CD4-positive, alpha-beta T cell treated with Interleukin-2 at 100 ng/mL for 4 hours (primary cell): ENCODE results near the gene PZP.
"Not testable (repeated sequence)": the region's sequence is repeated elsewhere in the genome, so short reads cannot be mapped to it uniquely, and the experiment has no call there.

Source experiments
- DNase-seq: peaks from one replicate; pipeline ENCODE4 v3.0.0-alpha.2; 2020; ENCODE audit warnings: low spot score

PZP gene

DNA sequence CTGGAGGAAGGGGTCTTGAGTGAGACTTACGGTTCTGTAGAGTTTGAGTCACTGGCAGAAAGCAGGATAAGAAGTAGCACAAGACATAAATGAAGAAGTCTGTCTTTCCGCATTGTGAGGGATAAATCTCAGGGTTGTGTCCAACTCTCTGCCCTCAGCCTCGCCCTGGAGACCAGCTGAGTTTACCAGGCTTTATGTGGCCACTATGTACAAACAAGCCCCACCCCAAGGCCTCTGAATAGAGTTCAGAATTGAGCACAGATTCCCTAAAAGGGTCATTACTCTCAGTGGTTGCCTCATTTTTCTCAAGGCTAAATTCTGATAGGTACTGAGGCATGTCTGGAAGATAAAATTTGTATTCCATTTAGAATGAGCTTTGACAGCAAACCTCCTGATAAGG lies at the start of gene PZP:
Gene PZP, minus strand, starts transcription at position 167 of the 400 bp plus-strand sequence. Its CDS starts 54 bp downstream, at position 113.
- no peak for DNase-seq

DNA sequence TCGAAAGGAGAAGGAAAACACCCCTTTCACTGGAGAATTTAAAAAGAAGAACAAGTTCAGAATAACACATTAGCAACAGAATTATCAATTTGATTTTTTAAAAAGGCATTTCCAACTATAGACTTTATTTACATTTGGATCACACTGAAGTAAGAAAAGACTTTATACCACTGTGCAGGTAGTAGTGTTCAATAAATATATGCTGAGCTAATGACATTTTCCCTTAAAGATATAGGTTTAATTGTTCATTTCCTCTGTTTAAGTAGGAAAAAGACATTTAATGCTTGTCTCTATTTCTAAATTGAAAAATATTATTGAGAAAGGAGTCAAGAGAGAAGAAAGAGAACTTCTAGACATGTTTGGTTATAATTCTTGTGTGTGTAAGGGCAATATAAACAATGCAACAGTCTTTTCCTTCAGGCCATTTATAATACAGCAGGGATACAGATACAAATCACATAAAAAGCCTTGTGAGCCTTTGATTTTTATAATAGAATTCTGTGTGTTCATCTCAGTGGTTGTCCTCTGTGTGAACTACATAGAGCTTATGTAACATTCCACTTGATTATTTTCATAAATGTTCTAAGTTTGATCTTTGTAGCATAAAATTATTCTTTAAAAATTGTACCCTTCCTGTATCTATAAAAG lies 48.7 kb upstream of the PZP start:
- no peak for DNase-seq

DNA sequence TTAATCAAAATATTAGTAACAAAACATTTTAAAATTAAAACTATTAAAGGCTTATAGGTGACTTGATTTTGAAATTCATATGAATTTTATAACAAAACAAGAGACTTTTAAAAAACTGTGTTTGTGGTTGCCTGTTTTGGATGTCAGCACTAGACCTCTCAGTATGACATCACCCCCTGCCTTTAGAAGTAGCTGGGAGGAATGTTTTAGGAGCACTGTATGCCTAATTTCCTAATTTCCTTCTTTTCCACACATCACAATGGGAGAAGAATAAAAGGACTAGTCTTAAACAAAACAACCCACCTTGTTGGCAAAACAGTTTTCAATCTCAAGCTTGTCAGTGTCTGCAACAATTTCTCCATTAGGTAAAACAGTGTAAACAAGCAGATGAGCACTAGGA lies 48.1 kb upstream of the PZP start:
- no peak for DNase-seq

DNA sequence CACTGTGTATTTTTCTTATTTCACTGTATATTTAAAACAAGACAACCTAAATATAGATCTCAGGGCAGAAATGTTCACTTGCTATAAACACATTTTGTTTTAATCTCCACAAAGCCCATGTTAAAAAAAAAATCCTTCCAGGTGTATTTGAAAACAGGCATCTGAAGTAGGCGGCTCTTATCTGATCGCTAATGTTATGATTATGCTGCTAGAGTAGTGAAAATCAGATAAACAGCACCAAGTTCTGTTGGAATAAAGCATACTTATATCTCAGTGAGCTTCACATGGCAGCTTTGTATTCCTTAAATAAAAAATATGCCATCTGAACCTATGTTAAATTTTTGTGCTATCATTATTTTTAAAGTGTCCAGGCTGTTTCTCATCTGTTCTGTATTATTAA lies 47.6 kb upstream of the PZP start:
- DNase-seq: no peak

DNA sequence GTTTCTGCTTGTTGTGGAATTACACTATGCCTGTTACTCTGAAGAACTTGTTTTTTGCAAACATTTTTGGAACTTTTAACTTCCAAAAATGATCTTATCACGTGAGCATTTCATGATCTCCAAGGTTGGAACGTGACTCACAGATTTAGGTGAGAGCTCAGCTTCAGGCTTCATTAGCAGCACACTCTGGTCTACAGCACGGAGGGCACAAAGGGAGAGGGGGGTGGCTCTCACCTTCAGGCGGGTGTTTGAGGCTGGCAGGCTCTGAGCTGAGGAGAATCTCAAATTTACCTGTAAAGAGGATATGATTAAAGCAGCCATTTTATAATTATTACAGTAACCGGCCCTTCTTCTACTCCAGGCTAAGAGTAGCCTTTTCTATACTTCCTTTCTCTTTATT lies 45.3 kb upstream of the PZP start:
- DNase-seq: no peak

DNA sequence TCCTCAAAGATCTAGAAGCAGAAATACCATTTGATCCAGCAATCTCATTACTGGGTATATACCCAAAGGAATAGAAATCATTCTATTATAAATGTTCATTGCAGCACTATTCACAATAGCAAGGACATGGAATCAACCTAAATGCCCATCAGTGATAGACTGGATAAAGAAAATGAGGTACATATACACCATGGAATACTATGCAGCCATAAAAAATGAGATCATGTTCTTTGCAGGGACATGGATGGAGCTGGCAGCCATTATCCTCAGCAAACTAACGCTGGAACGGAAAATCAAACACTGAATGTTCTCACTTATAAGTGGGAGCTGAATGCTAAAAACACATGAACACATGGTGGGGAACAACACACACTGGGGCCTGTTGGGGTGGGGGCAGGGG lies 44.6 kb upstream of the PZP start:
- DNase-seq: not testable (repeated sequence)

DNA sequence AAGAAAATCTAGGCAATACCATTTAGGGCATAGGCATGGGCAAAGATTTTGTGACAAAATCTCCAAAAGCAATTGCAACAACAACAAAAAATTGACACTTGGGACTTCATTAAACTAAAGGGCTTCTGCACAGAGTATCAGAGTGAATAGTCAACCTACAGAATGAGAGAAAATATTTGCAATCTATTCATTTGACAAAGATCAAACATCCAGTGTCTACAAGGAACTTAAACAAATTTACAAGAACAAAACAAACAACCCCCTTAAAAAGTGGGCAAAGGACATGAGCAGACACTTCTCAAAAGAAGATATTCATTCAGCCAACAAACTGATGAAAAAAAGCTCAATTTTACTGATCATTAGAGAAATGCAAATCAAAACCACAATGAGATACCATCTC lies 44.1 kb upstream of the PZP start:
- no peak for DNase-seq

DNA sequence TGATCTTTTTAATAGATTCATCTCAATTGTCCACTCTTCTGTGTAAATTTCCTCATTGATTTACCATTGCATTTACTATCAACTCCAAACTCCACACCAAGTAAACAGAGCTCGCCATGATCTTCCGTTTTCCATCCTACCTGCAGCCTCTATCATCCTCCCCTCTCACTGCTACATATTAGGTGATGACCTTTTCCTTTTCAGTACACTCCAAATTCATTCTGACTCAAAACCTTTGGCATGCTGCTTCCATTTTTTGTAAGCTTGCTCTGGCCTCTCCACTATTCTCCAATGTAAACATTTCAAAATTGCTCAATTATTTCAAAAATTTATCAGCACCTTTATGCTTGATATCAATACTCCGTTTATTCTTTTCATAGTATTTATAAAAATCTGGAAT lies 40.2 kb upstream of the PZP start:
- no peak for DNase-seq

- DNase-seq: peak; percentile 6
These were observed 36.7 kb upstream of the PZP start for GRCh38 chr12:9244894-9245293.

DNA sequence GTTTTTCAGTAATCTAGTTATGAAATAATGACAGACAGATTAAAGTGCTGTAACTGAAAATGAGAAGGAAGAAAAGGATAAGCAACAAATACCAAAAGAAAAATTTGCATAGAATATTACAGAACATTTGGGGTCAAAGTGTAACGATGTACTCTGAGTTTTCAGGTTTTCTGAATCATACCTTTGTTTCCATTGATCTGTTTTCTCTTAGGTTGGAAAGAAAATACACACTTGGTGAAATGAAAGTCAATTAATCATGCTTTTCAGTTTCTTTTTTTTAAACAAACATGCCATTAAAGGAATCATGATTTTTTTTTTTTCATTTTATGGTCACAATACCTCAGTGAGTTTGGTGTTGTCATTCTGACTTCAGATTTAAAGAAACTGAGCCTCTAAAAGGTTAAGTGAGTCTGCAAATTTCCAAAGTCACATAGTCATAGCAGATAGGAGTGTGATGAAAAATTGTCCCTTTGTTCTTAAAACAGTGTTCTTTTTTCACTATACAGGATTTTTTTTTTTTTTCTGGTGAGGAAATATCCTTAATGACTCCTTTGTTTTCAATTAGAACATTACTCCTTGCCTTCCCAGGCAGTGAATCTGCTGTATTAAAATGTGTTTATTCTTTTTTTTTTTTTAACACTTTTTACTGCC lies 35.9 kb upstream of the PZP start:
- no peak for DNase-seq

DNA sequence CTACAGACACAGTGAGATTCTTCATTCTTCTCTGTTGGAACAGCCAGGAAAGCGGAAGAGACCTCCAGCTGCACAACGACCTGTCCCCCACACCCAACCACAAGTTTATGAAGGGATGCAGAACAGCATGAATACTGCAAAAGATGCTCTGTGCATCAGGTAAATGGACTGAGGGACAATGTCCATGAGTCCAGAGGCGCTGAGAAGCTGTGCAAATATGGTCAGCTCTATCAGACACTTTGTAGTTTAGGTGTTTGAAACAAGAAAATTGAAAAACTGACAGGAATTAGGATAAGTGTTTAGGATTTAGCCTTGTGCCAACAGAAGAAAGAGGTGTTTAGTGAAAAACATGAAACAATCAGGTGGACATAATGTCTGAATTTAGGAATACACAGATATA lies 33.1 kb upstream of the PZP start:
- DNase-seq: no peak

DNA sequence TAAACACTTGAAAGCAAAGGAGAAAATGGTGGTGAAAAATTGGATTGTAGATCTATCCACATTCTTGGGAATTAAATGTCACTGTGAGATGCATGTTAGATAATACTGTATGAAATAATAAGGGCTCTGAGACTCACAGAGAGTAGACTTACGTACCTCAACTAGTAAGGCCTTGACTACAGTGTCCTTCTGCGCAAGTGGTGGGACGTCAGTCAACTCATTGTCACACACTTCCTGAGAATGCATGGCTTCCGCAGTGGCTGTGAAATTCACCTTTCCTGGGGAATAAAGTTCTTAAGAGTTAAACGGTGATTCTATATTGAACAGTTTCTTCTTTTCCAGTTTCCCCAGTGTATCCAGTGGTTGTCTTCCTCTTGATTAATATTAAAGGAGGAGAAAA lies 32.6 kb upstream of the PZP start:
- DNase-seq: no peak

GRCh38 chr12:9240004-9240635 lies 31.9 kb upstream of the PZP start:
- peak; percentile 37 for DNase-seq

DNA sequence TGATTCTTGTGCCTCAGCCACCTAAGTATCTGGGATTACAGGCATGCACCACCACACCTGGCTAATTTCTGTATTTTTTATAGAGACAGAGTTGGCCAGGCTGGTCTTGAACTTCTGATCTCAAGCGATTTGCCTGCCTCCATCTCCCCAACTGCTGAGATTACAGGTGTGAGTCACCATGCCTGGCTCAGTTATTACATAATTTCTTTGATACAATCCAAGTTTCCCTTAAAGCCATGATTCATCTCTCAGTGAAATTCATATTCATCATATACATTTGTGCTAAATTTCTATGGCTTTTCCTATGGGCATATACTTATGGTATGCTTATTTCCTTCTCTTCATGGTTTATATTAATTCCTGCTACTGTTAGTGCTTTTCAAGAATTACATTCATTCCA lies 29.1 kb upstream of the PZP start:
- no peak for DNase-seq

GRCh38 chr12:9235519-9235918 lies 27.3 kb upstream of the PZP start:
- no peak for DNase-seq

- DNase-seq: no peak
These were observed 19.8 kb upstream of the PZP start for GRCh38 chr12:9227950-9228349.

- no peak for DNase-seq
These were observed 15.6 kb upstream of the PZP start for GRCh38 chr12:9223830-9224229.

DNA sequence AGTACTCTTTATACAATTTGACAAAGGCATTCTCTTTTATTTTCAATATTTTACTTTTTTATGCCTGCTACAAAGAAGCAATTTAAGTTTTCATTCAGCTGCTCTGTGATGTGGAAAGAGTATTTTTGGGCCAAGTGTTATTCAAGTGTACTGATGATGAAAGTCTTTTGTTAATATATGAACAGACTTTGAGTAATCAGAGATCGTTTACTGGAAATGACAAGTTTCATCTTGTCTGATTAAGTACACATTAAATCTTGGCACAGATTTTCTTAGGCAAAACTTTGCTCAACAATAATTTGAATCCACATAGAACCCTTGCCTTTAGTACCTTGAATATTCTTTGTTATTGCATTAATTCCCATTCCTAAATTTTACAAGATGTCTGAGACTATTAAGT lies 13.3 kb upstream of the PZP start:
- no peak for DNase-seq

GRCh38 chr12:9221011-9221410 lies 12.8 kb upstream of the PZP start:
- not testable (repeated sequence) for DNase-seq

DNA sequence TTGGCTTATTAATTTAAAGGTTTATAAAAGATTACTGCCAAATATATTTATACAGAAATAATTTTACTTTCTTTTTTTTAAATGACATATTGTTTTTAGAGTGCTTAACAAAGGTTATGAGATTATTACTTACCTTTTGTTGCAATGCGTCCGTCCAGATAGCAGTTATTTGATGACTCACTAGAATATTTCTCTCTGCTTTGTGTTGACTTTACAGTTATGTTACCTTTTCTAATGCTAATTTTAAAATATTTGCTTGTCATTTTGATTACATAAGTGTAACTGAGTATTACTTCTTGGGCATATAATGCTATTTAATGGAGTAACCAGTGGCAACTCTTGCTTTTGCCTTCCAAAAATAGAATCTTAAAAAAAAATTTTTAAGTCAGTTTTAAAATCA lies 6.3 kb upstream of the PZP start:
- no peak for DNase-seq

DNA sequence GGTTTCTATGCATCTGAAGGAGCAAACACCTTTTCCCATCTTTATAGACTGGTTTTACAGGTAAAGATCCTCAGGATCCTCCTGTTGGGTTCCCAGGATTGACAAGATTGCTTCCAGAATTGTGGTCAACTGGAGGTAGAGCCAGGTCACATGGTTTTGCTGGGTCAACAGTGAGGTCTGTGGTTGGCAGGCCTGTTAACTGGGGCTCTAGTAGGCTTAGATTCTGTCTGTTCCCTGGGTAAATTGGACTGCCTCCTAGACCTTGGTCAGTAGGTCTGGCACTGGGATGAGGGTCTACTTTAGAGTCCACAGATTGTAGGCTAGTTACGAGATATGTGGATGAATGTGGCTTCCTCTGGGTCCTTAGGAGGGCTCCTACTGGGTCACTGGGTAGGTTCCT lies 3.5 kb upstream of the PZP start:
- no peak for DNase-seq

DNA sequence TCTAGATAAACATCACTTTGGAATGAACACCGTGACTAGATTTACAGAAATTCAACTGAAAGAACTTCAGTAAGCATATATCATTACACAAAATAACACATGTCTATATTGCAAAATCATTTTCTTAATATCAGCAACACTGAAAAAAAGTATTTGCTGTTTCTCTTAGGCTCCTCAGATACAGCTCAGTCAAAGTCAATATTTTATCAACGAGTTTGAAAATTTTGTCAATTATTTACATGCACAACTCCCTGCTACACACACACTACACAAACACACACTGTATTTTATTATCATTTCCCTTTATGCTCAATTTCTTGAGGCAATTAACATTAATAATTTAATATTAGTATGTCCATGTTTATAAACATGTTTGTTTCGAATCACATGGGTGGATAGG lies 3.8 kb downstream of the PZP start:
- no peak for DNase-seq

DNA sequence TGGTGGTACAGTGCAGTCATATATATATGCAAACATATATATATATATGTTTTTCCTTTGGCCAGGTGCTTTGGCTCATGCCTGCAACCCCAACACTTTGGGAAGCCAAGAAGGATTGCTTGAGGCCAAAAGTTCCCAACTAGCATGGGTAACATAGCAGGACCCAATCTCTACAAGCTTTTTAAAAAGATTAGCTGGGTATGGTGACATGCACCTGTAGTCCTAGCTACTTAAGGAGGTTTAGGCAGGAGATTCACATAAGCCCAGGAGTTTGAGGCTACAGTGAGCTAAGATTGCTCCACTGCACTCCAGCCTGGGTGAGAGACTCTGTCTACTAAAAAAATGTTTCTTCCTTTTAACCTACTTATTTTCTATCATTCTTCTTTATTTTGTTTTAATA lies 10.2 kb downstream of the PZP start:
- no peak for DNase-seq

- DNase-seq: no peak
These were observed 23.9 kb downstream of the PZP start for GRCh38 chr12:9184276-9184675.
